ENCODE measurements around the gene ESRP2.

Gene ESRP2

GRCh38 chr16:68235887-68236136 lies at the start of gene ESRP2:
ESRP2 (minus strand) TSS chr16:68236127; CDS start chr16:68236045, 82 bp downstream.
- no peak for DNase-seq

DNA sequence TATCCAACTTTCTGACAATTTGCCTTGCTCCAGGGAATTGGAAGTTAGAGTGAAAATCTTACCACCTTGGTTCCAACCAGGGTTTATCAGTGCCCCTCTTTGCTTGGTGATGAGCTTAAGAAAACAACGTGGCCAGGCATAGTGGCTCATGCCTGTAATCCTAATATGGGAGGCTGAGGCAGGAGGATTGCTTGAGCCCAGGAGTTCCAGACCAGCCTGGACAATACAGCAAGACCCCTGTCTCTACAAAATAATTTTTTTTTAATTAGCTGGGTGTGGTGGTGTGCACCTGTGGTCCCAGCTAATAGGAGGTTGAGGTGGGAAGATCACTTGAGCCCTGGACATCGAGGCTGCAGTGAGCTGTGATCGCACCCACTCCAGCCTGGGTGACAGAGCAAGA lies 49.8 kb upstream of the ESRP2 start:
- no peak for DNase-seq

- DNase-seq: no peak
Measured at GRCh38 chr16:68284847-68285246, 48.9 kb upstream of the ESRP2 start.

DNA sequence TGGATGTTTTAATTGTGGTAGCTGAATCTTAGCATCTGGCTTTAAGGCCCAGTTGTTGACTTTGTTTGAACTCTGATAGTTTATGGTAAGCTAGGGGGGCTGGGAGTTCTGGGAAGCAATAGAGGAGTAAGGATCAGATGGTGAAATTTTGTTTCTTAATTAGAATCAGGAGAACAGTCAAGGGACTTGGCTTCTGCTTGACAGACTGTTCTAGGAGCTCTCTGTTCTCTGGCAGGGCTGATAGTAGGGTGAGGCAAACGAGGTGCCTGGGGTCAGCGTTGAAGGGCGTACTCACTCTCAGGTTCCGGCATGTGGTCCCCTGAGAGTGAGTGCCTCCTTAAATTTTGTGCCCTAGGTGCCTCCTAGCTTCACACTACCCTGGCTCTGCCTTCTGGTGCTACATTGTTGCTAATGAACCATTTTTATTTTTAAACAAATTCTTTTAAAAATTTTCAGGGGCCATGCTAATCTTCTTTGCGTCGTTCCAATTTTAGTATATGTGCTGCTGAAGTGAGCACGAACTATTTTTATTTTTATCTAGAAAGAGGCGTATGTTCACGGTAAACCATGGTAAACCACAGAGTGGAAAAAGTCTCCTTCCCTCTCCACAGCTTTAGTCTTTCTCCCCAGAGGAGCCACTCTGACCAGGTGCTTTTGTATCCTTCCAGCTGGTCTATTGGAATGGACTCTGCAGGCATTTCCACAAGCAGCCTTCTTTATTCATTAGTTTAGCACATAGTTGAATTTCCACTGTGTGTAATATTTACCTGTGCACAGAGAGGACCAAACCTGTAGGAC lies 48.1 kb upstream of the ESRP2 start:
- no peak for DNase-seq

GRCh38 chr16:68283346-68283745 lies 47.4 kb upstream of the ESRP2 start:
- DNase-seq: no peak

DNA sequence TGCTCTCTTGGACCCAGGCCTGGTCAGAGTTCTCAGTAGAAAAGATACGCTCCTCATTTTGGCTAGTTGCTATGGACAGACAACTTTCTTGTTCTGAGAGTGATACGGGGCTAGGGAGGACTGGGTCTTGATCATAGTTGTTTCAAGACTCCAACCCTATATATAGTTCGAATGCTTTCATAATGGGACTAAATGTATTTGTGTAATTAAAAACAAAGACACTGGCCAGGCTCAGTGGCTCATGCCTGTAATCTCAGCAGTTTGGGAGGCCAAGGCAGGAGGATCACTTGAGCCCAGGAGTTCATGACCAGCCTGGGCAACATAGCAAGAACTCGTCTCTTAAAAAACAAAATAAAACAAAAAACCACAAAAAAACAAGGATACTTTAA lies 46.1 kb upstream of the ESRP2 start:
- no peak for DNase-seq

GRCh38 chr16:68281368-68282063 lies 45.6 kb upstream of the ESRP2 start:
- DNase-seq: peak; percentile 22

DNA sequence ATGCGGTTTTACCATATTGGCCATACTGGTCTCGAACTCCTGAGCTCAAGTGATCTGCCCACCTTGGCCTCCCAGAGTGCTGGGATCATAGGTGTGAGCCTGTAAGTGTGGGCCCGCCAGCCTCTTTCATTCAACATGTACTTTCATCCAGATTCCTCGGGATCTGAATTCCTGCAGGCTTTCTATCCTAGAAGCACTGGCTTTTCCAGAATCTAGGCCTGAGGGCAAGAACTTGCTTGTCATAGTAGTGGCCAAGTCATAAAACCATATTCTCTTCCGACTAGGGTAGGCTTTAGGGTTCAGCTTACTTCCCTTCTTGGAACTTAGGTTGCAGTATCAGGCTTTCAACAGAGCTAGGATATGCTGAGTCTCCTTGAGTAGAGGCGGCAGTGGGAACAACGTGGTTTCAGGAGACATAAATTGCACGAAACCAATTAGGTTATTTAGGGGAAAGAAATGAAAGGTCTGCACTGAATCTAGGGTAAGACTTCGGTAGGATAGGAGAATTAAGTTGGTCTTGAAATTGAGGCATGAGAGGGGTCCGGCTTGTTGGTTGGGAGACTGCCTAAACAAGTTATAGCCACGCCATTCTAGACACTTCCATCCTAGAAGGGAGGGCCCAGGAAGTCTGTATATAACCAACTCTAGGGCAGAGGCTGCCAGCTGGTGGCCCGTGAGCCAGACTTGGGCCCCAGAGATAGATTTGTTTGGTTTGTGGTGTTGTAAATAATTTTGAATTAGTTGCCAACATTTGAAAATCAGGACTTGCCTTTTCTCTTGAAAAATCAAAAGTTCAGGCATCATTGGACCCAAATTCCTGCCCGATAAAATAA lies 44.0 kb upstream of the ESRP2 start:
- DNase-seq: no peak

GRCh38 chr16:68276223-68276622 lies 40.3 kb upstream of the ESRP2 start:
- DNase-seq: no peak

GRCh38 chr16:68275611-68276191 lies 39.8 kb upstream of the ESRP2 start:
- no peak for DNase-seq

DNA sequence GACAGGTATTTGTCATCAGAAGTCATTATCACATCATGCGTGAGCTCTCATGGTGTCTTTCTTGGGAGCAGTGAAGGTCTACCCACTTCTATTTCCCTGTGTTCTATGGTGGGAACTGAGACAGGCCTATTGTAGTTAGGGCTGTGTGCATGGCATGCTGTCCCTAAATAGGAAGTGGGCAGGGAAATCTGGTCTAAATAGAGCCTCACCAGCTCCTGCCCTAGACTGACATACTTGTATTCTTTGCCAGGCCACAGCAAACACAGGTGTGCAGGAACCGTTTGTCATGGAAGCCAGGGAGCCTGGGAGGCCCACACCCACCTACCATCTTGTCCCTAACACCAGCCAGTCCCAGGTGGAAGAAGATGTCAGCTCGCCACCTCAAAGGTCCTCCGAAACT lies 38.5 kb upstream of the ESRP2 start:
- no peak for DNase-seq

- no peak for DNase-seq
Measured at GRCh38 chr16:68273896-68274295, 38.0 kb upstream of the ESRP2 start.

GRCh38 chr16:68273459-68273858 lies 37.5 kb upstream of the ESRP2 start:
- DNase-seq: no peak

DNA sequence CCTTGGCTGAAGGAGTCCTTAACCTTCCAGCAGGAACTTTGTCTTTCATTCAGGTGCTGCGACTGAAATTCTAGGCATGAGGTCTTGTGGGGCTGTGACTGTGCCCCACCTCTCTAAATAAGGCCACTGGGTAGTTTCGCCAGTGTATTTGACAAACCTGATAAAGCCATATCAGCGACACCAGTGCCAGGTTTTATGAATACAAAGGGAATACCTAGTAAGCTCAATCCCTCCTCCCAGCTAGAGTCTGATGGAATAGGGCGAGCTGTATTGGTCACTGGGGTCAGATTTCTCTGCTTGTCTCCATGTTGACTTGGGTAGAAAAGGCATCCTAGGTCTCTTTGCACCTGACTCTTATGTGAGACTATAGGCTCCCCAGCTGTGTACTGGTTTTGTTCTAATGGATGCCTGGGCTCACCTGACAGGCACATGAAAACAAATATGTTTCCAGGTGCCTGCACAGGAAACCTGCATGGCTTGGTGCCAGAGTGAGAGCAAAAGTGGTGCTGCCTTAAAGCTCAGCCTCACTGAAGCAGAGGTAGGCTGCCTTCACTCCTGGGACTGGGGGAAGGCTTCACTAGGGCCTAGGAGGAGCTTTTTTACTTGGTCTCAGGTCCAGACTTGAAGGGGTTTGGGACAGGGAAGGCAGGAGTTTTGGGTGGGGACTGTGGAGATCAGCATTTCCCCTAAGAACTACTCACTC lies 36.7 kb upstream of the ESRP2 start:
- peak; percentile 38 for DNase-seq

GRCh38 chr16:68270353-68270752 lies 34.4 kb upstream of the ESRP2 start:
- no peak for DNase-seq

GRCh38 chr16:68269793-68270192 lies 33.9 kb upstream of the ESRP2 start:
- DNase-seq: no peak

GRCh38 chr16:68267612-68268405 lies 31.9 kb upstream of the ESRP2 start:
- DNase-seq: no peak

- DNase-seq: peak; percentile 56
Measured at GRCh38 chr16:68265078-68265920, 29.4 kb upstream of the ESRP2 start.

DNA sequence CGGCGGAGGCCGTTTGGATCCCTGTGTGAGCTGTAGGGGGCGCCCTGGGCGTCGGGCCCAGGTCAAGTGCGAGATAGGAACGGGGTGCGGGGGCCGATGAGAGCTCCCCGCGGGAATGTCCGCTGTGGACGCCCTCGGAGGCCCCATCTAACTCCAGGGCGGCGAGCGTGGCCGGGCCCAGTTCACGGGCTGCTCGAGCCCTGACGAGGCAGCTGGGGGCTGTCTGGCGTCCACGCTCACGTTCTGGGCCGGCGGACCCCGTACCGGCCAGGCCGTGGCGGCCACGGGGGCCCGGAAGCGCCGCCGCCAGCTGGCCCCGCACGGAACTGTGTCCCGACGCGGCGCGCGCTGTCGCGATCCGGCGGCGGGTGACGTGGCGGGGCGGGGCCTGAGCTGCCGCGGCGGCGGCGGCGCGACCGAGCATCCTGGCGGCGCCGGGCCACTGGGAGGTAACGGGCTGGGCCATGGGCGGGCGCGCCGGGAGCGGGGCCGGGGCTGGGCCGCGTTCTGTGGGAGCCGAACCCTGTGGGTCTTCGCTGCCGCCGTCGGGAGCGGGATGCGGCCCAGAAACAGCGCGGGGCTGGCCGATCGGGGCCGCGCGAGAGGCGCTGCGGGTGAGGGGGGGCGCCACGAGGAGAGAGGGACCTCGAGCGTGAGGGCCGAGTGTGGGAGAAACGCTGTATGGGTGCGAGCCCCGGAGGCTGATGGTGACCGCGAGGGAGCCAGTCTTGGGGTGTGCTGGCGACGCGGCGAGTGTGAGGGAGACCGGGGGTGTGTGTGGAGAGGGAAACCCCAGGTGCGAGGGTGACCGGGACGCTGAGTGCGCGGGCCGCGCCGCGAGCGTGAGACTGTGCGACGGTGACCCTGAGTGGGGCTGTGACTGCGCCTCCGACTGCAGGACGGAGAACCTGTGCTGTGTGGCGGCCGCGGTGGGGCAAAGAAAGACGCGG lies 28.5 kb upstream of the ESRP2 start, which contains the start of gene SLC7A6:
Gene SLC7A6 (plus strand): TSS at position 399 of the 950 bp plus-strand sequence. CDS start 10,201 bp downstream, outside the sequence.
- DNase-seq: peak; percentile 86
